Ovary (tissue), 9 donors: Measurements from ENCODE around the gene MRPL27. TPM values are rescaled to one million over a fixed set of nuclear protein-coding genes. Genes with fewer than 3 reads are reported as not detected.

Source experiments
- DNase-seq, 5 donors: peaks; one replicate each; pipeline ENCODE4 v3.0.0-alpha.2; 2019 to 2020
- H3K27ac ChIP-seq, 2 donors: fragments of 200-600 bp; one replicate each; pipeline versions ENCODE4 v1.5.1 to v1.8.0; 2019 to 2022
- H3K27me3 ChIP-seq: fragments of 200-600 bp; one replicate; pipeline ENCODE4 v1.8.0; 2022
- H3K36me3 ChIP-seq: fragments of 200-600 bp; sonication (generic); one replicate; pipeline ENCODE4 v1.5.1; 2019
- H3K4me1 ChIP-seq: one replicate; pipeline ENCODE4 v1.8.1; 2013; ENCODE audit warnings: mild to moderate bottlenecking, moderate library complexity; ENCODE audit not compliant: insufficient read depth
- H3K4me3 ChIP-seq: fragments of 200-600 bp; sonication (generic); one replicate; pipeline ENCODE4 v1.5.1; 2017
- H3K9me3 ChIP-seq, 2 donors: fragments of 200-600 bp in 1 of 2; sonication (generic) in 1 of 2; one replicate each; pipeline versions ENCODE4 v1.5.1 to v1.8.1; 2013 to 2019; ENCODE audit warnings: mild to moderate bottlenecking in 1 of 2, moderate library complexity in 1 of 2
- CTCF ChIP-seq, 3 donors: fragments of 450-650 bp in 2 of 3; fragments of 200-600 bp in 1 of 3; IDR thresholded peaks; one replicate each; pipeline versions ENCODE4 v1.5.1 to v1.8.0; 2016 to 2022; ENCODE audit warnings: antibody characterized with exemption in 3 of 3, mild to moderate bottlenecking in 1 of 3
- EP300 ChIP-seq: sonication (generic); formaldehyde crosslinking; IDR thresholded peaks from one replicate; pipeline ENCODE4 v1.6.1; 2017; ENCODE audit warnings: antibody characterized with exemption
- POLR2A ChIP-seq: fragments of 450-650 bp; IDR thresholded peaks from one replicate; pipeline ENCODE4 v1.6.1; 2017; ENCODE audit warnings: antibody characterized with exemption, mild to moderate bottlenecking, moderate library complexity
- WGBS, 3 donors: extraction: QIAGEN DNeasy Blood & Tissue Kit in 1 of 3; methylation state at CpG; one replicate each; pipeline versions ENCODE4 v1.1.5 to v1.1.7; 2013 to 2017; 5-methylcytosine and 5-hydroxymethylcytosine counted together
- intact Hi-C, 4 donors: fragments of 100-400 bp; cut with DNase I; formaldehyde crosslinking; loops; one replicate each; pipeline versions ENCODE4 v1.11.0 to v1.15.1; 2022 to 2023
- polyA plus RNA-seq, 2 donors: library from polyadenylated mRNA; stranded (reverse); fragments of 200-250 nt in 1 of 2; fragments of 350-450 nt in 1 of 2; fragmentation: Illumina TruSeq in 1 of 2; extraction: RNeasy Lipid Tissue Mini Kit (QIAGEN cat#74804) in 1 of 2; gene quantifications; one replicate each; pipeline ENCODE4 v1.2.3, GENCODE V29; 2013 to 2014
- total RNA-seq, 7 donors: library from RNA; depleted of rRNA in 2 of 7; stranded (reverse); fragments of >200 nt in 2 of 7; fragmentation: NEBNext Ultra II Directional in 3 of 7; extraction: Animal tissue kit (Norgen Biotek cat#: 25700) in 3 of 7; gene quantifications; one replicate each; pipeline versions ENCODE4 v1.1.0 to v1.2.4, GENCODE V29; 2016 to 2023
- donor health status: DM: no; HTN: no; CAD: no; lungs with moderate emphysema.
- donor health status: DM: no; HTN: no; CAD: no.
- donor health status: Bipolar disorder and iron deficiency.
- donor health status: DM: yes; HTN: yes; CAD: no.
- donor health status: DM: no; HTN: no; CAD: no.
- donor health status: DM: yes; HTN: yes; CAD: no.

MRPL27 gene
- total and polyA plus RNA-seq, 9 donors = 38.7 to 74.8 (median 48.8) TPM

- Histone ChIP-seq H3K27me3 (no peaks in the 10 kb centered on the region), H3K9me3 (no peaks in the 10 kb centered on the region), H3K36me3 (no peaks in the 10 kb centered on the region), H3K4me3 (no peak overlapping the region), H3K4me1 (no peaks in the 10 kb centered on the region), H3K27ac (no peak overlapping the region)
- intact Hi-C loops = loop anchor here in 1 of 4 donors (5.0 kb wide), 1 partner anchor 107 kb away; the partner anchor contains the start of gene CHAD
- no peak for TF ChIP-seq POLR2A
- TF ChIP-seq CTCF (IDR thresholded peaks at IDR 0.05) = no peak
- TF ChIP-seq EP300 = no peak
- peak in 1 of 5 donors; percentile 12 for DNase-seq
- 65 to 70% (median 69%) methylated on average over 12 to 14 of the region's 14 CpGs for WGBS, 3 donors
Measured at GRCh38 chr17:50359998-50360461, 13.0 kb downstream of the MRPL27 start.

GRCh38 chr17:50359005-50359699 is 13.8 kb downstream of the MRPL27 start:
- intact Hi-C loops = no loop called here
- no peak overlapping the region for H3K4me3 ChIP-seq
- no peaks in the 10 kb centered on the region for H3K9me3 ChIP-seq
- DNase-seq = no peak
- no peaks in the 10 kb centered on the region for H3K27me3 ChIP-seq
- no peaks in the 10 kb centered on the region for H3K36me3 ChIP-seq
- no peaks in the 10 kb centered on the region for H3K4me1 ChIP-seq
- WGBS, 3 donors = 65 to 73% (median 71%) methylated on average over 5 of the region's 5 CpGs
- no peak overlapping the region for H3K27ac ChIP-seq
- TF ChIP-seq POLR2A = no peak
- TF ChIP-seq CTCF (IDR thresholded peaks at IDR 0.05) = no peak
- no peak for TF ChIP-seq EP300

- 86 to 93% (median 88%) methylated on average over 17 of the region's 17 CpGs for WGBS, 3 donors
Measured at GRCh38 chr17:50358177-50358576, 14.8 kb downstream of the MRPL27 start.

GRCh38 chr17:50356892-50357510 is 16.0 kb downstream of the MRPL27 start:
- DNase-seq = peak in 1 of 5 donors; percentile 14
- Histone ChIP-seq H3K27me3 (no peaks in the 10 kb centered on the region), H3K9me3 (no peaks in the 10 kb centered on the region), H3K36me3 (no peaks in the 10 kb centered on the region), H3K4me3 (no peak overlapping the region), H3K4me1 (peaks cover 7% of the 10 kb centered on the region), H3K27ac (no peak overlapping the region)
- no peak for TF ChIP-seq CTCF (IDR thresholded peaks at IDR 0.05)
- no peak for TF ChIP-seq POLR2A
- no peak for TF ChIP-seq EP300
- intact Hi-C loops = no loop called here
- WGBS, 3 donors = 89 to 92% (median 91%) methylated on average over 11 to 12 of the region's 12 CpGs

More at GRCh38 chr17:50358177-50358576, 14.8 kb downstream of the MRPL27 start:
- TF ChIP-seq EP300 (no peak), CTCF (IDR thresholded peaks at IDR 0.05) (no peak), POLR2A (no peak)
- intact Hi-C loops = no loop called here
- no peaks in the 10 kb centered on the region for H3K4me1 ChIP-seq
- no peaks in the 10 kb centered on the region for H3K36me3 ChIP-seq
- no peaks in the 10 kb centered on the region for H3K9me3 ChIP-seq
- H3K4me3 ChIP-seq = no peak overlapping the region
- H3K27ac ChIP-seq = no peak overlapping the region
- H3K27me3 ChIP-seq = no peaks in the 10 kb centered on the region
- no peak for DNase-seq
